Lung (tissue), 12 donors: ENCODE data around the gene FBN1. TPM values are rescaled to one million over a fixed set of nuclear protein-coding genes. Genes with fewer than 3 reads are reported as not detected.

Source experiments
- ATAC-seq: fragments of 200-7000 bp; cut with Tn5 transposase; one replicate; pipeline ENCODE4 v1.9.1; 2020; ENCODE audit warnings: moderate number of reproducible peaks; ENCODE audit not compliant: insufficient read depth, low FRiP score
- DNase-seq, 3 donors: peaks; one replicate each; pipeline ENCODE4 v3.0.0-alpha.2; 2013 to 2017
- H3K27ac ChIP-seq, 2 donors: one replicate each; pipeline ENCODE4 v1.5.1; 2013; ENCODE audit warnings: mild to moderate bottlenecking in 2 of 2, moderate library complexity in 2 of 2, control low read depth in 1 of 2, inconsistent platforms in 1 of 2, low read depth in 1 of 2, low read length in 1 of 2
- H3K27me3 ChIP-seq, 3 donors: one replicate each; pipeline ENCODE4 v1.5.1; 2013; ENCODE audit warnings: low read length in 2 of 3; ENCODE audit not compliant: control insufficient read depth in 3 of 3, insufficient read depth in 3 of 3
- H3K36me3 ChIP-seq, 4 donors: one replicate each; pipeline ENCODE4 v1.5.1; 2013; ENCODE audit warnings: low read length in 4 of 4, mild to moderate bottlenecking in 1 of 4, moderate library complexity in 1 of 4; ENCODE audit not compliant: control insufficient read depth in 4 of 4, insufficient read depth in 4 of 4
- H3K4me1 ChIP-seq, 5 donors: one replicate each; pipeline ENCODE4 v1.5.1; 2013; ENCODE audit warnings: low read length in 5 of 5, mild to moderate bottlenecking in 2 of 5, moderate library complexity in 1 of 5; ENCODE audit not compliant: control insufficient read depth in 5 of 5, insufficient read depth in 5 of 5
- H3K4me3 ChIP-seq: one replicate; pipeline ENCODE4 v1.5.1; 2013; ENCODE audit warnings: mild to moderate bottlenecking, control low read depth, moderate library complexity
- H3K9ac ChIP-seq, 2 donors: one replicate each; pipeline ENCODE4 v1.5.1; 2013; ENCODE audit warnings: low read length in 2 of 2, control low read depth in 1 of 2; ENCODE audit not compliant: insufficient read depth in 1 of 2
- H3K9me3 ChIP-seq, 4 donors: one replicate each; pipeline ENCODE4 v1.5.1; 2013; ENCODE audit warnings: low read length in 3 of 4, mild to moderate bottlenecking in 1 of 4, moderate library complexity in 1 of 4; ENCODE audit not compliant: control insufficient read depth in 4 of 4, insufficient read depth in 3 of 4
- CTCF ChIP-seq: IDR thresholded peaks from 2 replicates; pipeline ENCODE4 v1.5.1; 2012; ENCODE audit warnings: mild to moderate bottlenecking; ENCODE audit errors: control extremely low read depth, extremely low read depth
- WGBS, 2 donors: extraction: QIAGEN DNeasy Blood & Tissue Kit; methylation state at CpG; one replicate each; pipeline ENCODE4 v1.1.7; 2013; 5-methylcytosine and 5-hydroxymethylcytosine counted together
- polyA plus RNA-seq, 2 donors: library from polyadenylated mRNA; stranded (reverse); fragments of 200-250 nt; gene quantifications; one replicate each; pipeline ENCODE4 v1.2.1, GENCODE V29; 2013
- total RNA-seq, 2 donors: library from RNA; depleted of rRNA in 1 of 2; stranded (reverse); fragments of >200 nt in 1 of 2; gene quantifications; one replicate each; pipeline ENCODE4 v1.2.1, GENCODE V29; 2014 to 2021
- donor health status: control.
- donor health status: control.
- donor health status: Bipolar disorder and iron deficiency.
- donor health status: healthy.
- donor health status: DM: yes; HTN: yes; CAD: no.

The FBN1 gene
- total and polyA plus RNA-seq, 4 donors, result 6.0 to 170 (median 60.8) TPM

GRCh38 chr15:48396020-48396419 is 249.5 kb downstream of the FBN1 start:
- Histone ChIP-seq H3K9me3 (peaks cover 0 to 2% (median 0%) of the 10 kb centered on the region in 4 donors), H3K4me3 (no peak overlapping the region), H3K4me1 (peaks cover 0 to 28% (median 9%) of the 10 kb centered on the region in 5 donors), H3K9ac (no peak overlapping the region), H3K27me3 (no peaks in the 10 kb centered on the region), H3K36me3 (no peaks in the 10 kb centered on the region), H3K27ac (peak overlapping the region; percentile 24 to 28)
- 71 to 84% methylated on average over 5 of the region's 5 CpGs for WGBS, 2 donors
- ATAC-seq (no peak), DNase-seq (no peak)
- TF ChIP-seq CTCF, result no peak

- peak in 1 of 3 donors; percentile 34 for DNase-seq
- Histone ChIP-seq H3K36me3 (no peaks in the 10 kb centered on the region), H3K27me3 (no peaks in the 10 kb centered on the region), H3K4me3 (no peak overlapping the region), H3K9me3 (peaks cover 0 to 2% (median 0%) of the 10 kb centered on the region in 4 donors), H3K9ac (no peak overlapping the region), H3K4me1 (peaks cover 0 to 28% (median 9%) of the 10 kb centered on the region in 5 donors), H3K27ac (peak overlapping the region in 1 of 2 donors; percentile 28)
- no peak for TF ChIP-seq CTCF
- WGBS, 2 donors, result 85 to 90% methylated on average over 5 of the region's 5 CpGs
- ATAC-seq, result peak; percentile 67
Measured at GRCh38 chr15:48395521-48396011, 249.9 kb downstream of the FBN1 start.

GRCh38 chr15:48394970-48395369 is 250.5 kb downstream of the FBN1 start:
- Histone ChIP-seq H3K36me3 (no peaks in the 10 kb centered on the region), H3K9me3 (peaks cover 0 to 2% (median 0%) of the 10 kb centered on the region in 4 donors), H3K9ac (no peak overlapping the region), H3K4me3 (no peak overlapping the region), H3K27me3 (no peaks in the 10 kb centered on the region), H3K27ac (peak overlapping the region in 1 of 2 donors; percentile 2), H3K4me1 (peaks cover 0 to 27% (median 9%) of the 10 kb centered on the region in 5 donors)
- DNase-seq, result no peak
- no peak for TF ChIP-seq CTCF
- no peak for ATAC-seq
- 91 to 95% methylated on average over 4 of the region's 4 CpGs for WGBS, 2 donors
